H1 (cell line): ENCODE measurements around the gene SH3YL1. TPM values are rescaled to one million over a fixed set of nuclear protein-coding genes. Genes with fewer than 3 reads are reported as not detected.

Experiments used
- CTCF ChIA-PET: fragments of 300-600 bp; sonication (Branson Sonifier 250); formaldehyde crosslinking; loops from one replicate; lab custom pipeline; 2021; ENCODE audit not compliant: partially characterized antibody; lab: Charles Lee
- POLR2A ChIA-PET: fragments of 300-600 bp; sonication (Branson Sonifier 250); formaldehyde crosslinking; loops from one replicate; lab custom pipeline; 2021; ENCODE audit warnings: inconsistent platforms; ENCODE audit not compliant: partially characterized antibody; lab: Charles Lee
- DNase-seq, 2 experiments: peaks; one replicate each; pipeline versions ENCODE4 v3.0.0 to v3.0.0-alpha.2; 2010 to 2022; ENCODE audit warnings: low spot score in 2 of 2, low read depth in 1 of 2, mixed read lengths in 1 of 2
- FAIRE-seq: peaks from 2 replicates; lab custom pipeline; 2011; peaks lifted over from hg19 to GRCh38; lab: Jason Lieb, UNC
- H2AFZ ChIP-seq: 2 replicates; pipeline ENCODE4 v1.8.1; 2012; ENCODE audit warnings: low read length, inconsistent platforms
- H2AK5ac ChIP-seq: 2 replicates; pipeline ENCODE4 v1.6.1; 2013; ENCODE audit warnings: low read depth, low read length
- H2BK120ac ChIP-seq: replicated peaks from 2 replicates; pipeline ENCODE3; 2013; ENCODE audit warnings: low read depth, low read length, inconsistent platforms
- H2BK12ac ChIP-seq: 2 replicates; pipeline ENCODE4 v1.6.1; 2013; ENCODE audit warnings: low read depth, low read length
- H2BK15ac ChIP-seq: 2 replicates; pipeline ENCODE4 v1.6.1; 2013; ENCODE audit warnings: low read length
- H2BK20ac ChIP-seq: 2 replicates; pipeline ENCODE4 v1.6.1; 2013; ENCODE audit warnings: low read length
- H2BK5ac ChIP-seq: 2 replicates; pipeline ENCODE4 v1.6.1; 2013; ENCODE audit warnings: low read depth, low read length
- H3K14ac ChIP-seq: 2 replicates; pipeline ENCODE4 v1.6.1; 2013; ENCODE audit warnings: inconsistent platforms; ENCODE audit not compliant: insufficient read length
- H3K18ac ChIP-seq: 2 replicates; pipeline ENCODE4 v1.6.1; 2013; ENCODE audit warnings: low read length; ENCODE audit errors: extremely low read depth
- H3K23ac ChIP-seq: 2 replicates; pipeline ENCODE4 v1.6.1; 2013; ENCODE audit warnings: inconsistent platforms; ENCODE audit not compliant: insufficient read length
- H3K23me2 ChIP-seq: 2 replicates; pipeline ENCODE4 v1.6.1; 2013; ENCODE audit warnings: low read depth, low read length
- H3K27ac ChIP-seq: 2 replicates; pipeline ENCODE4 v1.6.1; 2011; ENCODE audit warnings: low read depth, low read length, inconsistent platforms
- H3K27me3 ChIP-seq, 4 experiments: replicated peaks in 1 of 4; 1 replicate in 1 of 4; 2 replicates in 3 of 4; pipeline versions ENCODE4 v1.6.1 to v1.8.1; 2011 to 2013; ENCODE audit warnings: low read length in 3 of 4, mild to moderate bottlenecking in 3 of 4, inconsistent platforms in 2 of 4, mixed read lengths in 2 of 4, moderate library complexity in 1 of 4; ENCODE audit not compliant: control insufficient read depth in 3 of 4, insufficient read depth in 3 of 4; ENCODE audit errors: extremely low read depth in 1 of 4
- H3K36me3 ChIP-seq, 4 experiments: 2 replicates each; pipeline versions ENCODE4 v1.6.1 to v1.8.1; 2011 to 2013; ENCODE audit warnings: mild to moderate bottlenecking in 4 of 4, low read length in 3 of 4, moderate library complexity in 2 of 4, control low read depth in 1 of 4, inconsistent platforms in 1 of 4; ENCODE audit not compliant: insufficient read depth in 4 of 4, control insufficient read depth in 2 of 4
- H3K4ac ChIP-seq: replicated peaks from 2 replicates; pipeline ENCODE3; 2013; ENCODE audit warnings: low read length, low read depth, mixed read lengths, inconsistent platforms; ENCODE audit not compliant: insufficient read length
- H3K4me1 ChIP-seq, 4 experiments: replicated peaks in 1 of 4; 1 replicate in 1 of 4; 2 replicates in 3 of 4; pipeline versions ENCODE4 v1.6.1 to v1.8.1; 2011 to 2013; ENCODE audit warnings: low read length in 3 of 4, inconsistent platforms in 2 of 4, mixed read lengths in 1 of 4; ENCODE audit not compliant: insufficient read depth in 4 of 4, control insufficient read depth in 3 of 4
- H3K4me2 ChIP-seq, 2 experiments: 2 replicates each; pipeline versions ENCODE4 v1.6.1 to v1.8.1; 2011 to 2013; ENCODE audit warnings: low read depth in 2 of 2, low read length in 2 of 2, control low read depth in 1 of 2, inconsistent platforms in 1 of 2, mild to moderate bottlenecking in 1 of 2; ENCODE audit not compliant: insufficient read depth in 1 of 2
- H3K4me3 ChIP-seq, 4 experiments: fragments of 200-600, 300-600 bp in 1 of 4; sonication (generic), shearing (Covaris generic), sonication (Bioruptor Twin) in 1 of 4; 2 replicates each; pipeline versions ENCODE4 v1.5.1 to v1.8.1; 2011 to 2016; ENCODE audit warnings: low read length in 4 of 4, low read depth in 3 of 4, control low read depth in 2 of 4, inconsistent platforms in 2 of 4, mild to moderate bottlenecking in 2 of 4, mixed read lengths in 1 of 4, moderate library complexity in 1 of 4; ENCODE audit not compliant: insufficient read depth in 2 of 4; ENCODE audit errors: extremely low read depth in 1 of 4
- H3K56ac ChIP-seq: replicated peaks from 2 replicates; pipeline ENCODE3; 2013; ENCODE audit warnings: low read depth, mild to moderate bottlenecking, mixed read lengths, low read length, inconsistent platforms; ENCODE audit not compliant: insufficient read length
- H3K79me1 ChIP-seq: 2 replicates; pipeline ENCODE4 v1.6.1; 2013; ENCODE audit warnings: low read depth, low read length, control low read depth
- H3K79me2 ChIP-seq, 2 experiments: 2 replicates each; pipeline versions ENCODE4 v1.6.1 to v1.8.1; 2012 to 2013; ENCODE audit warnings: low read length in 2 of 2, mild to moderate bottlenecking in 2 of 2, inconsistent platforms in 1 of 2; ENCODE audit not compliant: insufficient read depth in 2 of 2, control insufficient read depth in 1 of 2
- H3K9ac ChIP-seq, 4 experiments: replicated peaks in 1 of 4; 1 replicate in 1 of 4; 2 replicates in 3 of 4; pipeline versions ENCODE4 v1.6.1 to v1.8.1; 2011 to 2013; ENCODE audit warnings: low read depth in 3 of 4, low read length in 3 of 4, control low read depth in 2 of 4, mild to moderate bottlenecking in 2 of 4, moderate library complexity in 2 of 4, inconsistent platforms in 1 of 4; ENCODE audit errors: extremely low read depth in 1 of 4
- H3K9me3 ChIP-seq, 2 experiments: 2 replicates each; pipeline versions ENCODE4 v1.6.1 to v1.8.1; 2012 to 2013; ENCODE audit warnings: mild to moderate bottlenecking in 2 of 2, moderate library complexity in 2 of 2, control low read depth in 1 of 2, inconsistent platforms in 1 of 2, low read depth in 1 of 2, low read length in 1 of 2, mixed read lengths in 1 of 2; ENCODE audit not compliant: insufficient read depth in 2 of 2
- H4K20me1 ChIP-seq, 2 experiments: replicated peaks in 1 of 2; 2 replicates each; pipeline versions ENCODE3 to v1.8.1; 2011 to 2013; ENCODE audit warnings: inconsistent platforms in 2 of 2, low read length in 2 of 2, mild to moderate bottlenecking in 1 of 2; ENCODE audit not compliant: insufficient read depth in 2 of 2, control insufficient read depth in 1 of 2
- H4K5ac ChIP-seq: 2 replicates; pipeline ENCODE4 v1.6.1; 2013; ENCODE audit warnings: low read length, low read depth, mixed read lengths, inconsistent platforms; ENCODE audit not compliant: insufficient read length
- H4K8ac ChIP-seq: 2 replicates; pipeline ENCODE4 v1.8.0; 2013; ENCODE audit warnings: mild to moderate bottlenecking, moderate library complexity, low read length, inconsistent platforms; ENCODE audit not compliant: insufficient read depth; ENCODE audit errors: extremely low read depth
- H4K91ac ChIP-seq: replicated peaks from 2 replicates; pipeline ENCODE3; 2013; ENCODE audit warnings: low read length, mixed read lengths, inconsistent platforms; ENCODE audit not compliant: insufficient read length
- ATF2 ChIP-seq: IDR thresholded peaks from 2 replicates; pipeline ENCODE4 v1.6.1; 2012; ENCODE audit warnings: low read length, inconsistent platforms
- BCL11A ChIP-seq, 2 experiments: IDR thresholded peaks; one replicate each; pipeline ENCODE4 v1.6.1; 2011; ENCODE audit warnings: low read depth in 2 of 2, low read length in 2 of 2, mild to moderate bottlenecking in 2 of 2
- BRCA1 ChIP-seq: IDR thresholded peaks from 2 replicates; pipeline ENCODE4 v1.6.1; 2012; ENCODE audit warnings: low read depth, low read length, improper control_type of control experiment
- FOSL1 ChIP-seq: IDR thresholded peaks from 2 replicates; pipeline ENCODE4 v1.6.1; 2011; ENCODE audit warnings: mild to moderate bottlenecking, low read depth, low read length, moderate library complexity; ENCODE audit not compliant: insufficient read depth
- JUND ChIP-seq: IDR thresholded peaks from 2 replicates; pipeline ENCODE4 v1.6.1; 2011; ENCODE audit warnings: mild to moderate bottlenecking, improper control_type of control experiment, low read length
- NRF1 ChIP-seq: IDR thresholded peaks from 2 replicates; pipeline ENCODE4 v1.6.1; 2011; ENCODE audit warnings: mild to moderate bottlenecking, low read depth, low read length, improper control_type of control experiment
- RBBP5 ChIP-seq: IDR thresholded peaks from 2 replicates; pipeline ENCODE4 v1.7.1; 2012; ENCODE audit warnings: low read depth, mild to moderate bottlenecking, inconsistent platforms, low read length, moderate library complexity, borderline replicate concordance
- SAP30 ChIP-seq: fragments of 300-600 bp; sonication (generic); IDR thresholded peaks from 2 replicates; pipeline ENCODE4 v1.7.1; 2012; ENCODE audit warnings: low read length, moderate library complexity, mild to moderate bottlenecking, inconsistent platforms; ENCODE audit not compliant: insufficient read depth, insufficient replicate concordance
- SIN3A ChIP-seq, 2 experiments: IDR thresholded peaks in 1 of 2; conservative IDR thresholded peaks in 1 of 2; 2 replicates each; pipeline ENCODE4 v1.6.1; 2011 to 2012; ENCODE audit warnings: low read length in 2 of 2, improper control_type of control experiment in 1 of 2, low read depth in 1 of 2, mild to moderate bottlenecking in 1 of 2
- SIRT6 ChIP-seq: IDR thresholded peaks from one replicate; pipeline ENCODE4 v1.7.1; 2012; ENCODE audit warnings: low read length, inconsistent platforms
- TAF7 ChIP-seq: optimal IDR thresholded peaks from 2 replicates; pipeline ENCODE3; 2011; ENCODE audit warnings: low read depth, mild to moderate bottlenecking, inconsistent platforms, low read length, moderate library complexity, borderline replicate concordance
- YY1 ChIP-seq: IDR thresholded peaks from 2 replicates; pipeline ENCODE4 v1.6.1; 2011; ENCODE audit warnings: low read depth, mild to moderate bottlenecking, low read length
- WGBS, 2 experiments: shearing (Covaris generic) in 1 of 2; methylation state at CpG; one replicate each; pipeline versions ENCODE4 v1.1.6 to v1.1.7; 2013 to 2015; ENCODE audit warnings: low lambda C conversion rate in 2 of 2, mixed read lengths in 2 of 2, inconsistent platforms in 1 of 2, low coverage in 1 of 2, missing lambda C conversion rate in 1 of 2; ENCODE audit not compliant: insufficient replicate concordance in 2 of 2, insufficient coverage in 1 of 2, insufficient read length in 1 of 2; ENCODE audit errors: extremely low coverage in 1 of 2, missing lambda C conversion rate in 1 of 2; 5-methylcytosine and 5-hydroxymethylcytosine counted together
- polyA plus RNA-seq, 7 experiments: library from polyadenylated mRNA; depleted of rRNA in 3 of 7; stranded (reverse) in 5 of 7; unstranded in 2 of 7; fragments of >200 nt in 5 of 7; fragments of 200-250 nt in 2 of 7; gene quantifications; 1 replicate in 5 of 7; 2 replicates in 1 of 7; 4 replicates in 1 of 7; pipeline versions ENCODE4 v1.2.1 to v1.2.3, GENCODE V29; 2011 to 2013; ENCODE audit warnings: missing spikeins in 2 of 7, mixed read lengths in 2 of 7
- total RNA-seq: library from RNA; stranded (reverse); fragmentation: NEBNext Ultra II Directional; extraction: Animal tissue kit (Norgen Biotek cat#: 25700); gene quantifications from 2 replicates; pipeline ENCODE4 v1.2.1, GENCODE V29; 2021

Gene SH3YL1
- total and polyA plus RNA-seq, 2 of the 8 experiments (the other 6 are each of a cell fraction or from before 2014, with no cell fraction given): 13.6 to 37.2 TPM

- Histone ChIP-seq H3K27me3 (no peaks in the 10 kb centered on the region), H4K8ac (no peak overlapping the region), H3K4me2 (no peak overlapping the region), H3K9ac (no peak overlapping the region), H3K23me2 (no peaks in the 10 kb centered on the region), H3K36me3 (peaks cover 0 to 13% (median 5%) of the 10 kb centered on the region in 4 experiments; a peak in 4 of 8 replicates), H3K4me3 (no peak overlapping the region), H2BK120ac (no peak overlapping the region), H3K18ac (no peak overlapping the region), H3K14ac (no peak overlapping the region), H3K79me1 (no peaks in the 10 kb centered on the region), H3K27ac (no peak overlapping the region), H2BK12ac (no peak overlapping the region), H3K9me3 (no peaks in the 10 kb centered on the region), H2BK20ac (no peak overlapping the region), H4K5ac (no peak overlapping the region), H3K4me1 (no peaks in the 10 kb centered on the region), H2BK5ac (no peak overlapping the region), H2BK15ac (no peak overlapping the region), H2AK5ac (no peak overlapping the region), H2AFZ (no peak overlapping the region), H3K79me2 (no peaks in the 10 kb centered on the region), H3K4ac (no peak overlapping the region), H4K91ac (no peak overlapping the region), H3K23ac (no peak overlapping the region), H4K20me1 (peaks cover 0 to 1% of the 10 kb centered on the region in 2 experiments), H3K56ac (no peak overlapping the region)
- no peak for DNase-seq
- ChIA-PET CTCF (interaction anchor here (1.0 to 6.6 kb wide), 2 partner anchors 8 to 10 kb away, joined by 3 to 38 read pairs; no protein-coding TSS in a partner anchor), POLR2A (interaction anchor here (1.6 kb wide), 1 partner anchor 13 kb away, joined by 5 read pairs; no protein-coding TSS in a partner anchor)
- FAIRE-seq: no peak
- WGBS, 2 experiments: 91% methylated on average over 2 of the region's 2 CpGs; no CpG with 5 or more reads in 1 of the 2 experiments
- TF ChIP-seq RBBP5: no peak
- TF ChIP-seq BCL11A (IDR thresholded peaks at IDR 0.05; ENCODE audit: low read depth in 2 of 2, low read length in 2 of 2): no peak
- no peak for TF ChIP-seq JUND
- TF ChIP-seq SIRT6: no peak
- no peak for TF ChIP-seq SAP30
- no peak for TF ChIP-seq YY1
- TF ChIP-seq SIN3A (conservative IDR thresholded peaks at IDR 0.05 in 1 of 2, IDR thresholded peaks at IDR 0.05 in 1 of 2; ENCODE audit: low read depth in 1 of 2, low read length in 2 of 2): no peak
- TF ChIP-seq NRF1: no peak
- no peak for TF ChIP-seq ATF2
- no peak for TF ChIP-seq BRCA1
- no peak for TF ChIP-seq TAF7
- TF ChIP-seq FOSL1: no peak
These were observed 15.1 kb downstream of the SH3YL1 start for GRCh38 chr2:248724-249123.
